Left colon (tissue), 2 donors: ENCODE results near the gene THADA. TPM values are rescaled to one million over a fixed set of nuclear protein-coding genes. Genes with fewer than 3 reads are reported as not detected.
"Not testable (repeated sequence)": the region's sequence is repeated elsewhere in the genome, so short reads cannot be mapped to it uniquely, and the experiment has no call there.

ENCODE experiments used
- ATAC-seq: fragments of 200-7000 bp; cut with Tn5 transposase; one replicate; pipeline ENCODE4 v1.9.1; 2020; ENCODE audit warnings: mild to moderate bottlenecking, moderate library complexity
- DNase-seq, 2 donors: peaks; one replicate each; pipeline ENCODE4 v3.0.0-alpha.2; 2020
- intact Hi-C, 2 donors: fragments of 100-400 bp; cut with DNase I in 1 of 2; cut with micrococcal nuclease in 1 of 2; formaldehyde crosslinking; loops; one replicate each; pipeline versions ENCODE4 v1.11.2 to v1.14.0; 2022; cut with DNase I, micrococcal nuclease
- total RNA-seq, 2 donors: library from RNA; stranded (reverse); fragmentation: NEBNext Ultra II Directional; extraction: Animal tissue kit (Norgen Biotek cat#: 25700); gene quantifications; one replicate each; pipeline ENCODE4 v1.2.1, GENCODE V29; 2021
- donor health status: DM: no; HTN: no; CAD: no.
- donor health status: DM: yes; HTN: yes; CAD: no.

Gene THADA
- total RNA-seq, 2 donors from 2014 or later: 18.7 to 20.3 TPM

DNA sequence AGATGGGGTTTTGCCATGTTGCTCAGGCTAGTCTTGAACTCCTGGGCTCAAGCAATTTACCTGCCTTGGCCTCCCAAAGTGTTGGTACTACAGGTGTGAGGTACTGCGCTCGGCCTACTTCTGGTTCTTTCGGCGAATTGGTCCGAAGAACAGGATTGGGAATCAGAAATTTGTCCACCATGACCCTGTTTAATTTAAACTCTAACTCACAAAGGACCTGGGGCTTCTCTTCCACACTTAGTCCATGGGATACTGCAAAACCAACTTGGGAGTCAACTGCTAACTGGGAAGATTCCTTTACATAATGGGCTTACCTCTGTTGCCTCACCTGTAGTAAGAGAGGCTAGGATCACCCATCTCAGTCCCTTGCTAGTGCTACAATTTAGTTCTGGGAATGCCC is 289.6 kb downstream of the THADA start:
- DNase-seq (no peak), ATAC-seq (no peak)
- intact Hi-C loops: no loop called here

DNA sequence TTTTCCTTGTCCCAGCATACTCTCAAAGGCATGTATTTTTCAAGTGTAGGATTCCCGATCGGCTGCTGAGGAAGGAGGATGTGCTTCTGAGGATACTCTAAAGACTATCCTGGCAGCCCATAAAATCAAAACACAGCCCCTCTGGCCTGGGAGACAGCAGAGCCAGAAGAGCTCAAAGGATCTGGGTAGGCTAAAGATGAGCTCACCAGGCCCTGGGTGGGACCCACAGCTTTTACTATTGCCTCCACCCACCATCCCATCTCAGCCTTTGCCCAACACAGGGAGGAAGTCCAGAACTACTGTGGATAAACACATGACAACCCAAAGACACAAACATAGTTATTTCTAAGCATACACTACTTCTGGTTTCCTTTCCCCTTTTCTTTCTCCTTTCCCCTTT is 290.3 kb downstream of the THADA start:
- ATAC-seq (peak; percentile 92), DNase-seq (peak; percentile 38 to 44)
- intact Hi-C loops: no loop called here

DNA sequence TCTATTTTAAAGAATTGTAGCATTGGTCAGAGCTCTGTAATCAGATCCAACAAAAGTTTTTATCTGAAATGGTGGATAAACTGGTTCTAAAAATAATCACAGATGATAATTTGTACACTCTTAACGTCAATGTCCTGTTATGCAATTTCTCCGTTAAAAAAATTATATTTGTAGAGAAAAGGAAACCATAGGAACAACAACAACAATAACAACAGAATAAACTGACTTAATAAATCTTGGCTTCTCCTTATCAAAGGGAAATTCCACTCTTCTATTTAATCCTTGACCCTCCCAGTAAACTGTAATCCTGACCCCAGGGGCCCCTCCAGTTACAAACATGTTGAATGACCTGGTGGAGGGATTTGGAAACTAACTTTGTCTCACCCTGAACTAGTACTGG is 290.8 kb downstream of the THADA start:
- DNase-seq: no peak
- intact Hi-C loops: no loop called here
- ATAC-seq: no peak

- no peak for ATAC-seq
- no peak for DNase-seq
- intact Hi-C loops: no loop called here
These were observed 291.9 kb downstream of the THADA start for GRCh38 chr2:43303889-43304288.

DNA sequence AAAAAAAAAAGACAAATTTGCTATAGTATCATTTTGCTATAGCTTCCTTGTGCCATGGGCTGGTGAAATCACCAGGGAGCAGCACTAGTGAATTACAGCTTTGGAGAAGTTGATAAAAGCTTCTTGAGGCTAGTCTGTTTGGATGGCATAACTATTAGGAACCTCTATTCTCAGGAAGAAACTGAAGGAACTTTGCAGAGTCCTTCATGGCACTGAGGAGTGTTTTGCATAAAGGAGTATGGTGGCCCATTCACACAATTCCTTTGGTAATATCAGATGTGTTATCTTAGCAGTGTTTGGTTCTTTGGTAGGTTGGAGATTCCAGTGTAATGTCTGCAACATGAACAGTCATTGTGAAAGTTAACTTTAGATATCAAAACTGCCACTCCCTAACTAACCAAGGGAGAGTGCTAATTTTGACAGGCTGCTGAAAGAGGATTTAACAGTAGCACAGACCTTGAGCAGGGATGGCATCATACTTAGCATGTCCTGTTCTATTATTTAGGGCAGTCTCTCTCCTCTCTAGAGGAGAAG is 292.8 kb downstream of the THADA start:
- intact Hi-C loops: no loop called here
- DNase-seq (no peak), ATAC-seq (no peak)

- DNase-seq (no peak), ATAC-seq (no peak)
- intact Hi-C loops: no loop called here
These were observed 293.5 kb downstream of the THADA start for GRCh38 chr2:43302182-43302960.

DNA sequence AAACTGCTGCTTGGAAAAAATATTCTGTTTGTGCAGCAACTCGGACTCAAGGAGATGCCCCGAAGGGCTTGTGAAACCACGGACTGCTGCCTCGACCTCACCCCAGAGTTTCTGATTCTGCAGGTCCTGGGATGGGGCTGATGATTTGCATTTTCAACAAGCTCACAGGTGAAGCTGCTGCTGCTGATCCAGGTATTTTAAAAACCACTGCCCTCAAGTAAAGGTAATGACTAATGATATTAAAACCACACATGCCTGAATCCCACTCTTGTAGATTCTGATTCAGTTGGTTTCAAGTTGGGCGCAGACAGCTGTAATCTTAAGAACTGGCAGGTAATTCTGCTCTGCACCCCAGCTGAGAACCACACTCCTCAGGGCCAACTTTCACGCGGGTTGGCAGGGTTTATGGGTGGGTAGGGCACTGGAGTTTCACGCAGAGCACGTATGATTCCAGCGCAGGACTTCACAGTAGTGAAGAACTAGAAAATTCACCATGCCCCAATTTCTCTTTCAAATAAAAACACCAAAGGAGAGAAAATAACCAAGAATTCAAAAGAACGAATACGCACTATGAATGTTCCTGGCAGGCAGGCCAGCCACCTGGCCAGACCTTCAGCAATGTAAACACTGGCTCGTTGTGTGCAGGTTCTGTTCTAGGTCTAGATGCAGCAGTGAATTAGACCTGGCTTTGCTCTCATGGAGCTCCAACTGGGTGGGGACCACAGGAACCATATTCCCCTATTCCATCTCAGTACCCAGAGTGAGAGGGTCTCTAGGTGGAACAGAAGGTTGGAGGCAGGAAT is 294.9 kb downstream of the THADA start:
- intact Hi-C loops: no loop called here

DNA sequence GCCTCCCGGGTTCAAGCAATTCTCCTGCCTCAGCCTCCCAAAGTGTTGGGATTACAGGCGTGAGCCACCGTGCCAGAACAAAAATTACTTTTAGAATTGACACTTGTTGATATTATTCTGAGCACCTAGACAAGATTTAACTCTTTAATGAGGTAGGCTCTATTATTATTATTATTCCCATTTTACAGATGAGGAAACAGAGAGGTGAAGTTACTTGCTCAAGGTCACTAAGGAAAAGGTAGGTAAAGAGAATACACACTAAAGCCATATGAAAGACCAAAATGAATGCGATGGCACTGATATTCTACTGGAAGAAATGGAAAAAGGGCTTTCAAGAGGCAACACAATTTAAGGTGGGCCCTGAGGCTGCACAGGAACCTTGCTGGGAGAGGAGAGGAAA is 295.6 kb downstream of the THADA start:
- ATAC-seq (no peak), DNase-seq (no peak)
- intact Hi-C loops: no loop called here

More for the DNA sequence above, 294.9 kb downstream of the THADA start:
- ATAC-seq (peak; percentile 53), DNase-seq (no peak)

GRCh38 chr2:43298500-43298899 is 297.3 kb downstream of the THADA start:
- no peak for DNase-seq
- intact Hi-C loops: no loop called here
- ATAC-seq: no peak

DNA sequence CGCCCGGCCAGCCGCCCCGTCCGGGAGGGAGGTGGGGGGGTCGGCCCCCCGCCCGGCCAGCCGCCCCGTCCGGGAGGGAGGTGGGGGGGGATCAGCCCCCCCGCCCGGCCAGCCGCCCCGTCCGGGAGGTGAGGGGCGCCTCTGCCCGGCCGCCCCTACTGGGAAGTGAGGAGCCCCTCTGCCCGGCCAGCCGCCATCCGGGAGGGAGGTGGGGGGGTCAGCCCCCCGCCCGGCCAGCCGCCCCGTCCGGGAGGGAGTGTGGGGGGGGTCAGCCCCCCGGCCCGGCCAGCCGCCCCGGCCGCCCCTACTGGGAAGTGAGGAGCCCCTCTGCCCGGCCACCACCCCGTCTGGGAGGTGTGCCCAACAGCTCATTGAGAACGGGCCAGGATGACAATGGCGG is 298.1 kb downstream of the THADA start:
- DNase-seq, ATAC-seq, intact Hi-C loops: not testable (repeated sequence)

- intact Hi-C loops: no loop called here
- ATAC-seq (no peak), DNase-seq (no peak)
These were observed 300.8 kb downstream of the THADA start for GRCh38 chr2:43294973-43295603.

DNA sequence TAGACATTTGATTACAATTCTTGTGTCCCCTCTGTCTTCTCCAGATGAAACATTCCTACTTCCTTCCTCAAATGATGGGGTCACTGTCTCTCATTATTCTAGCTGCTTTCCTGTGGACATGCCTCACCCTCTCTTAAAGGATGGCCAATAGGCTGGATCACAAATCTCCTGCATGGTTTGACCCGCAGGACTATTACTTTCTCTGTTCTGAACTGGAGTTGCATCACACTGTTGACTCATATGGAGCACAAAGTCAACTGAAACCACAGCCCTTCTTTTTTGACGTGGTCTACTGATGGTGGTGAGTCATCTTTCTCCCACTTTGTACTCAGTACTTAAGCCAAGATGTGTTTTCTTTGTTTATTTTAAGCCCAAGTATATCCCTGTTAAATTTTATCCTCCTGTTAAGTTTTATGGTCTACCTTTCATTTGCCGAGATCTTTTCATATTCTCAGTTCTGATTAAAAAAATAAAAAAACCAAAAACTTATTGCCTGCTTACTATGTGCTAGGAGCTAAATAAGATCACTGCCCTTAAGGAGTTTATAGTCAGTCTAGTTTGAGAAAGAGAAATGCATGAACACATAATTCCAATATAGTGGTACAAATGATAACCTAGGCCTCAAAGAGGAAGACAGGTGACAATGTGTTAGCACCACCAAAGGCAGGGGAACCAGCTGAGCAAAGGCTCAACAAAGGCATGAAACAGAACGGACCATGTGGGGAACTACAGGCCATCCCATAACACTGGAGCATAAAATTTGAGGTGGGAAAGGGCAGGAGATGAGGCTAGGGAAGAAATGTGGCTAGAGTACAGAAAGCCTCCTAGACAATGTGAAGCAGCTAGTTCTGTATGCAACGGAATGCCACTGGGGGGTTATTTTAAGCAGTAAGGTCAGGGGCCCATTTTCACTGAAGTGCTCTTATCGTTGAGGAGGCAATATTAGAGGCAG is 301.8 kb downstream of the THADA start:
- peak; percentile 97 for ATAC-seq
- intact Hi-C loops: no loop called here
- peak in 1 of 2 donors; percentile 34 for DNase-seq

DNA sequence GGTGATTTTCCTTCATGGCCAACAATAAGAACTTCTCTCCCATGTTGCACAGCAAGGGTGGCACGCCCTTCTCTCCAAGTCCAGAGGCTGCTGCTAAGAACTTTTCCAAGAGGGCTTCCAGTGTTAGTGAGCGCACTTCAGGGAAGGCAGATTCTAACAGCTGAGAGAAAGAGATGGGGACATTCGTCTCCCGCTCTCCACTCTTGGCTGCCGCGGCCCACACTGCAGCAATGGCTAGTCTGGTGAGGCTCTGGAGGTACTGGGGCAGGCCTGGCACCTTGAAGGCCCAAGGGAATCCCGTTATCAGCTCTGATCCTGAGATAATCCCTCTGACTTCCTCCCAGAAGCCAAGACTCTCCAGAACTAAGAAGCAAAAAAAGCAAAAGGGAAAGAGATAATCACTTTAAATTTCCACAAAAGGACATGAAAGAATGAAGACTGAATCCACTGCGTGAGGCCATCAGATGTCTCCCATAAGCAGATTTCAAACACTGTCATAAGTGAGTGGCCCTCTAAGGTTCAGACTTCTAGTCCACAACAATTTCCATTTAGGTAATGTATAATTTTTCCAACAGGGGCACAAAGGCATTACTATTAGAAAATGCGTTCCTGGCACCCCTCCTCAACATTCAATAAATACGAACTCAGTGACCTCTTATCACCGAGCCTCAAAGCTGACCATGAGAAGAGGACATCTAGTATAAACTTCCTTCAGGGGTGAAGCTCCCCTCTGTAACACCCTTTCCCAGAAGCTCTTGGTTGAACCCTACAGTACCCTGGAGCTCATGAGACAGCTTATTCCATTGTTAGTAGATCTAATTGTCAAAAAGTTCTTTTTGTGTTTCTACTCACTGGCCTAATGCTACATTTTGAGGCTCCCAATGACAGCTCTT is 302.7 kb downstream of the THADA start:
- no peak for ATAC-seq
- DNase-seq: no peak
- intact Hi-C loops: no loop called here

DNA sequence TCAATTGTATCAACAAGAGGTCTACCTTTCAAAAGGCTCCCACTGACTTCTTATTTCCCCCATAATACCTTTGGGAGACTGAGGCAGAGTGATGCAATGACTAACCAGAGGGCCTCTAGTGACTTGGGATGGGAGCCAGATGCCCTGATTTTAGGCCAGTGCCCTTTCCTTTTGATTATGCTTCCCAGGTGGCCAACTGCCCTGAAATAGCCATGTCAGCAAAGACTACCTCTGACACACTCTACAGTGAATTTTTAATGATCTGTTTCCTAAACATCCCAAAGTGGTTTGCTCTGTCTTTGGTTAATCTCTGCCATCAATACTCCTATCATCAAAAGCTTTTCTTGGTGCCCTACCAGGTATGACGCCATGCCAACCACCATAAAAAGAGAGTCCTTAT is 303.5 kb downstream of the THADA start:
- no peak for ATAC-seq
- no peak for DNase-seq
- intact Hi-C loops: no loop called here

GRCh38 chr2:43289331-43289730 is 306.5 kb downstream of the THADA start:
- DNase-seq (no peak), ATAC-seq (no peak)
- intact Hi-C loops: no loop called here

DNA sequence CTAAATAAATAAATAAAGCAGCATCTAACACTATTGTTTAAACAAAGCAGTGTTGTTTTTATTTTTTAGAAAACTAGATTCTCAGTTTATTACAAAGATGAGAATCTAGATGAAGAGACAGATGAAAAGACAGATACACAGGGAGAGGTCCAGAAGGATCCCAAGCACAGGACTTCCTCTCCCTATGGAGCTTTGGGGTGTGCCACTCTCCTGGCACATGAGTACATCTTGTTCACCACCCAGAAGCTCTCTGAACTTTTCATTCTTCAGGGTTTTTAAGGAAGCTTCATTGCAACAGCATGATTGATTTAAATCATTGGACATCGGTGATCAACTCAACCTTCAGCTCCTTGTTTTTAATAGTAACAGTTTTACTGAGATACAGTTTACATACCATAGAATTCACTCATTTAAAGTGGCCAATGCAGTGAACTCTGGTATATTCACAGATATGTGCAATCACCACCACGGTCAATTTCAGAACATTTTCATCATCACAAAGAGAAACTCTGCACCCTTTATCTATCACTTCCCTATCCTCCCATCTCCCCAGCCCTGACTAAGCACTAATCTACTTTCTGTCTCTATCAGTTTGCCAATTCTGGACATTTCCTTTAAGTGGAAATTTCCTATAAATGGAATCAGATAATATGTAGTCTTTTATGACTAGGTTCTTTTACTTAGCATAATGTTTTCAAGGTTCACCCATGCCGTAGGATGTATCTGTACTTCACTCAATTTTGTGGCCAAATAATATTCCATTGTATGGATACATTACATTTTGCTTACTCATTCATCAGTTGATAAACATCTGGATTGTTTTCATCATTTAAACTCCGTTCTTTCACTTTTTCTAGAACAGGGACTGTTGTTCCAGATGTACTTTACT is 307.2 kb downstream of the THADA start:
- DNase-seq: no peak
- no peak for ATAC-seq
- intact Hi-C loops: no loop called here

DNA sequence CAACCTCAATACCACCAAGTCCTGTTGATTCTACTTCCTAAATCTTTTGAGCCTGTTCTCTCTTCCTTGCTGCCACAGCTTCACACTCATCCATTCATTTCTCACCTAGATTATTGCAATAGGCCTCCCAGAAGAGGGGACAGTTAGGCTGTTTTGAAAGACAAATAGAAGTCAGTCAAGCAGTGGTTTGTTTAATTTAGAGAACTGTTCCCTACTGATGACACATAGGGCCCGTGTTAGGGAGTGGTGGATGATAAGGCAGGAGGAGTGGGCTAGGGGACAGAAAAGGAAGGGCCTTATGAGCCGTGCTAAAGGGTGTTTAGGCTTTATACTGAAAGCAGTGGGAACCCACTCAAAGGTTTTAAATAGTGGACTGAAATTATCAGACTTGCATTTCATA is 309.9 kb downstream of the THADA start:
- ATAC-seq (no peak), DNase-seq (no peak)
- intact Hi-C loops: no loop called here
